WTC11 (cell line): ENCODE data around the gene DOK4. TPM values are rescaled to one million over a fixed set of nuclear protein-coding genes. Genes with fewer than 3 reads are reported as not detected.
"Not testable (repeated sequence)": the region's sequence is repeated elsewhere in the genome, so short reads cannot be mapped to it uniquely, and the experiment has no call there.

Source experiments
- ATAC-seq: fragments of 200-7000 bp; cut with Tn5 transposase; 2 replicates; pipeline ENCODE4 v1.10.0; 2021; ENCODE audit warnings: mild to moderate bottlenecking, moderate library complexity
- CTCF ChIA-PET: fragments of 300-600 bp; sonication (Branson Sonifier 250); formaldehyde crosslinking; loops from one replicate; lab custom pipeline; 2021; ENCODE audit warnings: antibody characterized with exemption; lab: Charles Lee
- POLR2A ChIA-PET: fragments of 350-600 bp; sonication (Branson Sonifier 250); formaldehyde crosslinking; loops from one replicate; lab custom pipeline; 2021; ENCODE audit warnings: antibody characterized with exemption; lab: Charles Lee
- DNase-seq: peaks from one replicate; pipeline ENCODE4 v3.0.0; 2021; ENCODE audit warnings: low spot score
- H3K27ac Mint-ChIP-seq: 2 replicates; pipeline ENCODE4 v1.8.0; 2021; ENCODE audit warnings: mixed read lengths
- H3K27me3 Mint-ChIP-seq: 2 replicates; pipeline ENCODE4 v1.8.0; 2021; ENCODE audit warnings: low read depth, mild to moderate bottlenecking, moderate library complexity, mixed read lengths
- H3K36me3 Mint-ChIP-seq: 2 replicates; pipeline ENCODE4 v1.8.0; 2021; ENCODE audit warnings: mixed read lengths
- H3K4me1 Mint-ChIP-seq: 2 replicates; pipeline ENCODE4 v1.8.0; 2022; ENCODE audit warnings: mixed read lengths
- H3K4me3 Mint-ChIP-seq: 2 replicates; pipeline ENCODE4 v1.8.0; 2021; ENCODE audit warnings: mild to moderate bottlenecking, moderate library complexity, mixed read lengths
- H3K9me3 Mint-ChIP-seq: 2 replicates; pipeline ENCODE4 v1.8.0; 2021; ENCODE audit warnings: mixed read lengths
- AR ChIP-seq: fragments of 250-450 bp; sonication (Bioruptor Pico); IDR thresholded peaks from 2 replicates; pipeline ENCODE4 v1.9.0; 2021; ENCODE audit warnings: mild to moderate bottlenecking
- ARID4B ChIP-seq: sonication (generic); formaldehyde crosslinking; IDR thresholded peaks from 2 replicates; pipeline ENCODE4 v1.8.0; 2023; ENCODE audit warnings: missing genetic modification reagents, mild to moderate bottlenecking, borderline replicate concordance
- FOXJ3 ChIP-seq: sonication (generic); formaldehyde crosslinking; IDR thresholded peaks from 2 replicates; pipeline ENCODE4 v1.9.0; 2021; ENCODE audit warnings: missing genetic modification reagents, mild to moderate bottlenecking, borderline replicate concordance
- MLX ChIP-seq: sonication (generic); formaldehyde crosslinking; IDR thresholded peaks from 2 replicates; pipeline ENCODE4 v1.8.1; 2023; ENCODE audit warnings: mild to moderate bottlenecking, missing genetic modification reagents, moderate library complexity
- TP53 ChIP-seq: sonication (generic); formaldehyde crosslinking; IDR thresholded peaks from 2 replicates; pipeline ENCODE4 v1.8.1; 2023; ENCODE audit warnings: mild to moderate bottlenecking, missing genetic modification reagents
- ZNF121 ChIP-seq: sonication (generic); formaldehyde crosslinking; IDR thresholded peaks from 2 replicates; pipeline ENCODE4 v1.8.0; 2023; ENCODE audit warnings: missing genetic modification reagents
- ZNF396 ChIP-seq: fragments of 250-450 bp; sonication (Bioruptor Pico); IDR thresholded peaks from 2 replicates; pipeline ENCODE4 v1.8.0; 2021; ENCODE audit warnings: mild to moderate bottlenecking, moderate library complexity, borderline replicate concordance
- ZNF532 ChIP-seq: fragments of 250-450 bp; sonication (Bioruptor Pico); IDR thresholded peaks from 2 replicates; pipeline ENCODE4 v1.9.0; 2021; ENCODE audit warnings: mild to moderate bottlenecking, borderline replicate concordance
- total RNA-seq: library from RNA; stranded (reverse); gene quantifications from 3 replicates; pipeline ENCODE4 v1.2.3, GENCODE V29; 2021

Gene DOK4
- total RNA-seq, 1 experiment from 2014 or later: 25.0 TPM

GRCh38 chr16:57446531-57447185 is 39.6 kb downstream of the DOK4 start (continued):
- TF ChIP-seq ZNF532 (no peak), AR (CRISPR knock-in tag) (no peak), FOXJ3 (CRISPR knock-in tag) (no peak)

- H3K36me3 Mint-ChIP-seq: peaks cover 27% of the 10 kb centered on the region
Measured at GRCh38 chr16:57445510-57445909, 40.8 kb downstream of the DOK4 start.

GRCh38 chr16:57444711-57445110 is 41.6 kb downstream of the DOK4 start:
- ATAC-seq (no peak), DNase-seq (no peak)
- CTCF ChIA-PET: interaction anchor here (3.8 kb wide), 1 partner anchor 27 kb away, joined by 32 read pairs; no protein-coding TSS in a partner anchor
- Mint-ChIP-seq H3K27me3 (no peaks in the 10 kb centered on the region), H3K9me3 (peaks cover 22% of the 10 kb centered on the region), H3K27ac (no peak overlapping the region), H3K4me3 (no peak overlapping the region), H3K36me3 (peaks cover 35% of the 10 kb centered on the region), H3K4me1 (peaks cover 13% of the 10 kb centered on the region)
- POLR2A ChIA-PET: no interaction called here
- no peak for TF ChIP-seq TP53 (CRISPR knock-in tag)
- TF ChIP-seq ARID4B: no peak
- no peak for TF ChIP-seq ZNF396 (CRISPR knock-in tag)

More at GRCh38 chr16:57445510-57445909, 40.8 kb downstream of the DOK4 start:
- ChIA-PET CTCF (interaction anchor here (0.7 to 3.8 kb wide), 3 partner anchors 14 to 28 kb away, joined by 6 to 36 read pairs (median 32); partner anchors contain the start of gene POLR2C), POLR2A (interaction anchor here (0.7 kb wide), 1 partner anchor 19 kb away, joined by 3 read pairs; no protein-coding TSS in a partner anchor)
- peaks cover 14% of the 10 kb centered on the region for H3K9me3 Mint-ChIP-seq
- DNase-seq: no peak
- H3K4me3 Mint-ChIP-seq: peak overlapping the region; percentile 33; the same call in 1 of the 2 replicates
- H3K27ac Mint-ChIP-seq: no peak overlapping the region
- TF ChIP-seq AR (CRISPR knock-in tag) (no peak), MLX (CRISPR knock-in tag) (no peak), ZNF121 (no peak)
- TF ChIP-seq, all 79 proteins: peak for 0
- Mint-ChIP-seq H3K4me1 (peaks cover 13% of the 10 kb centered on the region), H3K27me3 (no peaks in the 10 kb centered on the region)
- ATAC-seq: no peak

- H3K4me3 Mint-ChIP-seq, H3K4me1 Mint-ChIP-seq, DNase-seq, H3K27ac Mint-ChIP-seq, POLR2A ChIA-PET, ATAC-seq, H3K27me3 Mint-ChIP-seq, CTCF ChIA-PET: not testable (repeated sequence)
- Mint-ChIP-seq H3K36me3 (peaks cover 66% of the 10 kb centered on the region), H3K9me3 (peaks cover 24% of the 10 kb centered on the region)
Measured at GRCh38 chr16:57440551-57440950, 45.7 kb downstream of the DOK4 start.

- H3K27ac Mint-ChIP-seq, H3K27me3 Mint-ChIP-seq, ATAC-seq, H3K4me1 Mint-ChIP-seq, DNase-seq, POLR2A ChIA-PET, H3K4me3 Mint-ChIP-seq: not testable (repeated sequence)
- Mint-ChIP-seq H3K36me3 (peaks cover 69% of the 10 kb centered on the region), H3K9me3 (peaks cover 24% of the 10 kb centered on the region)
- CTCF ChIA-PET: interaction anchor here (1.4 kb wide), 1 partner anchor 23 kb away, joined by 3 read pairs; no protein-coding TSS in a partner anchor
Measured at GRCh38 chr16:57439947-57440346, 46.3 kb downstream of the DOK4 start.
